HFFc6 (cell line): ENCODE measurements around the gene CNOT6L. TPM values are rescaled to one million over a fixed set of nuclear protein-coding genes. Genes with fewer than 3 reads are reported as not detected.

ENCODE experiments used
- DNase-seq: peaks from one replicate; pipeline ENCODE4 v3.0.0-alpha.2; 2018
- H3K27ac Mint-ChIP-seq: 2 replicates; pipeline ENCODE4 v1.8.0; 2020; ENCODE audit warnings: mild to moderate bottlenecking, mixed read lengths
- H3K27me3 Mint-ChIP-seq: 2 replicates; pipeline ENCODE4 v1.8.0; 2021; ENCODE audit warnings: mild to moderate bottlenecking, moderate library complexity, mixed read lengths; ENCODE audit not compliant: insufficient read depth
- H3K36me3 Mint-ChIP-seq: 2 replicates; pipeline ENCODE4 v1.8.0; 2021; ENCODE audit warnings: low read depth, mixed read lengths
- H3K4me1 Mint-ChIP-seq: 2 replicates; pipeline ENCODE4 v1.8.0; 2020; ENCODE audit warnings: low read depth, mixed read lengths
- H3K4me3 Mint-ChIP-seq: 2 replicates; pipeline ENCODE4 v1.8.0; 2020; ENCODE audit warnings: mild to moderate bottlenecking, moderate library complexity, mixed read lengths
- H3K9me3 Mint-ChIP-seq: 2 replicates; pipeline ENCODE4 v1.8.0; 2020; ENCODE audit warnings: mild to moderate bottlenecking, mixed read lengths
- total RNA-seq, 6 experiments: library from RNA; stranded (reverse); fragmentation: NEBNext Ultra II Directional; extraction: Animal tissue kit (Norgen Biotek cat#: 25700); gene quantifications; 2 replicates in 1 of 6; 3 replicates in 5 of 6; pipeline ENCODE4 v1.2.3, GENCODE V29; 2021
- TF ChIP-seq, protein P1 (sequence below): fragments of 200-600 bp; sonication (generic); IDR thresholded peaks from 2 replicates; pipeline ENCODE4 v1.5.0; 2021; ENCODE audit warnings: antibody characterized with exemption, mild to moderate bottlenecking

Gene CNOT6L
- total RNA-seq, 6 experiments from 2014 or later = 17.8 to 24.3 (median 20.2) TPM

DNA sequence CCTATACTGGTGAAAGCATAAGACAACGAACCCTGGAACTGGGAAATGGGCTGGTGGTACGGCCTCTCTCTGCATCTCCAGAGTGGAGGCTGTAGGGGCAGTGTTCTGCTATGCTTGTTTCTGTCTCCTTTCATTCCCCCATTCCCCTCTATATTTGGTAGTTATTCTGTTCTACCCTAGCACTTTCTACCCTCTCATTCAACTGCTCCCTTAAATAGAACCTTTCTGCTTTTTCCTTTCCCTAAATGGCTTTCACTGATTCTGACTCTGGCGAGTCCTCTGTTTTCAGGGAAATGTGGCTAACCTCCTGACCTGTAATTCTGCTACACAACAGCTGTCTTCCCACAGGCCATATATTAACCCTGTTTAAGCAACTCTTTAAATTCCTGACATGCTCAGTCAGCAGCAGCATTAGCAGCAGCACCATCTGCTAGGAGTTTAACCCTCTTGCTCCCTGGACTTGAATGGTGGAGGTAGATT lies 119.4 kb downstream of the CNOT6L start:
- peaks cover 50% of the 10 kb centered on the region for H3K4me1 Mint-ChIP-seq
- H3K36me3 Mint-ChIP-seq = no peaks in the 10 kb centered on the region
- DNase-seq = peak; percentile 75
- peaks cover 4% of the 10 kb centered on the region for H3K27me3 Mint-ChIP-seq
- TF ChIP-seq, protein P1, sequence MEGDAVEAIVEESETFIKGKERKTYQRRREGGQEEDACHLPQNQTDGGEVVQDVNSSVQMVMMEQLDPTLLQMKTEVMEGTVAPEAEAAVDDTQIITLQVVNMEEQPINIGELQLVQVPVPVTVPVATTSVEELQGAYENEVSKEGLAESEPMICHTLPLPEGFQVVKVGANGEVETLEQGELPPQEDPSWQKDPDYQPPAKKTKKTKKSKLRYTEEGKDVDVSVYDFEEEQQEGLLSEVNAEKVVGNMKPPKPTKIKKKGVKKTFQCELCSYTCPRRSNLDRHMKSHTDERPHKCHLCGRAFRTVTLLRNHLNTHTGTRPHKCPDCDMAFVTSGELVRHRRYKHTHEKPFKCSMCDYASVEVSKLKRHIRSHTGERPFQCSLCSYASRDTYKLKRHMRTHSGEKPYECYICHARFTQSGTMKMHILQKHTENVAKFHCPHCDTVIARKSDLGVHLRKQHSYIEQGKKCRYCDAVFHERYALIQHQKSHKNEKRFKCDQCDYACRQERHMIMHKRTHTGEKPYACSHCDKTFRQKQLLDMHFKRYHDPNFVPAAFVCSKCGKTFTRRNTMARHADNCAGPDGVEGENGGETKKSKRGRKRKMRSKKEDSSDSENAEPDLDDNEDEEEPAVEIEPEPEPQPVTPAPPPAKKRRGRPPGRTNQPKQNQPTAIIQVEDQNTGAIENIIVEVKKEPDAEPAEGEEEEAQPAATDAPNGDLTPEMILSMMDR = peak; percentile 42
- peak overlapping the region; percentile 4; the same call in 1 of the 2 replicates for H3K27ac Mint-ChIP-seq
- no peaks in the 10 kb centered on the region for H3K9me3 Mint-ChIP-seq
- H3K4me3 Mint-ChIP-seq = peak overlapping the region; percentile 50

DNA sequence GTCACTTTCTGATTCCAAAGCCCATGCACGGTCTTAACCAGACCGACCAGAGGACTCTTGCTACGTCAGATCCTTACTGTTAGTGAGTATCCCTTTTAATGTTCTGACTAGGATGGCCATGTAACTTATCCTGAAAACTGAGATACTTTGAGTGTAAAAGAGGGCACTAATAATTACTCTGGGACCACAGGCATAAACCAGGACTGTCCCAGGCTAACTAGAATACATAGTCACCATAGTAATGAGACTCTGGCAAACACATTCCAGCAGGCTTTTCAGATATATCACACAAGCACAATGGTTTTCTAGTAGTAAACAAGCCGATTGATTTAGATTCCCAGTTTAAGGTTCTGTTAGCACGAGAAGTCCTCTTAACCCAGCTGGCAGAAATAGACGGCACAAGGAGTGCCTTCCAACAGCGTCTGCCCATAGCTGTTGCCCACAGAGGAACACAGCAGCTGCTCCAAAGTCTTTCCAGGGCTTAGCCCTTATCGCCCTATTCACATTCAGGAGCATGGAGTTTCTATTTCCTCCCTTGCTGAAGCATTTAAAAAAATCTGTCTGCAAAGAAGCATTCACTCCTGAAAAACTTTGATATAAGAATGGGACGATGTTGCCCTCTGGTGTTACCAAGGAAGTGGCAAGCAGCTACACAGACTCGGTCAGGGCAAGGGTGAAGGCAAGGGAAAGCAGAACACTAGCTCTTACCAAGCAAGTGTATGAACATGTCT lies 121.1 kb downstream of the CNOT6L start:
- peak; percentile 71 for DNase-seq
- Mint-ChIP-seq H3K4me1 (peaks cover 53% of the 10 kb centered on the region), H3K27ac (peak overlapping the region; percentile 65), H3K27me3 (peaks cover 4% of the 10 kb centered on the region; the same call in 1 of the 2 replicates), H3K9me3 (no peaks in the 10 kb centered on the region), H3K36me3 (no peaks in the 10 kb centered on the region), H3K4me3 (peak overlapping the region; percentile 66)
- TF ChIP-seq, protein P1 = peak; percentile 75

DNA sequence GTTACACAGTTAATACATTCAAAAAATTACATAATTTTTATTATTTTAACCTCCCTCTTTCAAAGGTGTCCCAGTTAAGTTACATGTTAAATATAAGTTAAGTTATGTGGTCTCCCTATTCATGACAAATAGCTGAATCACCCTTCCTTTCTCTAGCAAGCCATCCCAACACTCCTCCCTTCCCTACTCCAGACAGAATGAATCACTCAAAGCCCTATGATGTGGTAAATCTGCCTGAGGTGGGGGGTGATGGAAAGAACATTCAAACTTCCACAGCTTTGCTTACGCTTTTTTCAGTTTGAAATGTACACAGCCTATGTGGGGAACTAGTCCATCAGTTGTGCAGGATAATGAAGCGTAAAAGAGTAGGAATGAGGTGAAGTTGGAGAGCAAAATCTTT lies 123.4 kb downstream of the CNOT6L start:
- Mint-ChIP-seq H3K36me3 (no peaks in the 10 kb centered on the region), H3K9me3 (no peaks in the 10 kb centered on the region), H3K4me3 (peak overlapping the region; percentile 58), H3K4me1 (peaks cover 51% of the 10 kb centered on the region), H3K27ac (peak overlapping the region; percentile 29), H3K27me3 (peaks cover 5% of the 10 kb centered on the region; the same call in 1 of the 2 replicates)
- DNase-seq = peak; percentile 90
- TF ChIP-seq, protein P1 = no peak

- H3K4me3 Mint-ChIP-seq = no peak overlapping the region
- no peaks in the 10 kb centered on the region for H3K9me3 Mint-ChIP-seq
- peaks cover 2% of the 10 kb centered on the region; the same call in 1 of the 2 replicates for H3K27me3 Mint-ChIP-seq
- DNase-seq = no peak
- H3K36me3 Mint-ChIP-seq = no peaks in the 10 kb centered on the region
- H3K4me1 Mint-ChIP-seq = peaks cover 29% of the 10 kb centered on the region
- TF ChIP-seq, protein P1 = no peak
- H3K27ac Mint-ChIP-seq = no peak overlapping the region
Measured at GRCh38 chr4:77692847-77693432, 126.2 kb downstream of the CNOT6L start.

DNA sequence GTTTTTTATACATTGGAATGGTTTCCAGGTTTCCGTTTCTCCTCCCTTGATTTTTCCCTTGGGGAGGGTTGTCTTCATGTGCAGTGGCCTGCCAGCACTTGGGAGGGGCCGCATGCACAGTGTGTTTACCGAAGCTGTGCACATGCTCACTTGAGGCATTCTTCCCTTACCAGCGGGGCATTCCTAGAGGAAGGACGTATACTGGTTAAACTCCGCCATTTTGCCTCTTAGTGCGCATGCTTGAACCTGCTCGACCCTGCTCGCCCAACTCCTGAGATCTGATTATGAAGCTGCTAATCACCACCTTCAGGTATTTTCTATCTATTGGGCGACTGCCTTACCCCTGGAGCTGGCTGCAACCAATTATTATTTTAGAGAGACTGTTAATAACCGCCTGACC lies 137.4 kb downstream of the CNOT6L start:
- H3K27me3 Mint-ChIP-seq = peaks cover 12% of the 10 kb centered on the region
- no peaks in the 10 kb centered on the region for H3K36me3 Mint-ChIP-seq
- H3K4me3 Mint-ChIP-seq = no peak overlapping the region
- no peaks in the 10 kb centered on the region for H3K9me3 Mint-ChIP-seq
- TF ChIP-seq, protein P1 = no peak
- no peaks in the 10 kb centered on the region for H3K4me1 Mint-ChIP-seq
- H3K27ac Mint-ChIP-seq = no peak overlapping the region
- DNase-seq = no peak
